ENCODE data around the gene TUBD1.

DNA sequence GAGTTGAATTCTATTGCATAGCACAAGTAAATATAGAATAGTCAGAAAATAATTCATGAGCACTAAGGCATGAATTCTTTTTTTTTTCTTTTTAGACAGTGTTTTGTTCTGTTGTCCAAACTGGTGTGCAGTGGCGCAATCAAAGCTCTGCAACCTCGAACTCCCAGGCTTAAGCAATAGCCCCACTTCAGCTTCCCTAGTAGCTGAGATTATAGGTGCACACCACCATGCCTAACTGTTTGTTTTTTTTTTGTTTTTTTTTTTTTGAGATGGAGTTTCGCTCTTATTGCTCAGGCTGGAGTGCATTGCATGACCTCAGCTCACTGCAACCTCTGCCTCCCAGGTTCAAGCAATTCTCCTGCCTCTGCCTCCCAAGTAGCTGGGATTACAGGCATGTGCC, 16.6 kb downstream of the TUBD1 start:
- TF ChIP-seq, protein P1, sequence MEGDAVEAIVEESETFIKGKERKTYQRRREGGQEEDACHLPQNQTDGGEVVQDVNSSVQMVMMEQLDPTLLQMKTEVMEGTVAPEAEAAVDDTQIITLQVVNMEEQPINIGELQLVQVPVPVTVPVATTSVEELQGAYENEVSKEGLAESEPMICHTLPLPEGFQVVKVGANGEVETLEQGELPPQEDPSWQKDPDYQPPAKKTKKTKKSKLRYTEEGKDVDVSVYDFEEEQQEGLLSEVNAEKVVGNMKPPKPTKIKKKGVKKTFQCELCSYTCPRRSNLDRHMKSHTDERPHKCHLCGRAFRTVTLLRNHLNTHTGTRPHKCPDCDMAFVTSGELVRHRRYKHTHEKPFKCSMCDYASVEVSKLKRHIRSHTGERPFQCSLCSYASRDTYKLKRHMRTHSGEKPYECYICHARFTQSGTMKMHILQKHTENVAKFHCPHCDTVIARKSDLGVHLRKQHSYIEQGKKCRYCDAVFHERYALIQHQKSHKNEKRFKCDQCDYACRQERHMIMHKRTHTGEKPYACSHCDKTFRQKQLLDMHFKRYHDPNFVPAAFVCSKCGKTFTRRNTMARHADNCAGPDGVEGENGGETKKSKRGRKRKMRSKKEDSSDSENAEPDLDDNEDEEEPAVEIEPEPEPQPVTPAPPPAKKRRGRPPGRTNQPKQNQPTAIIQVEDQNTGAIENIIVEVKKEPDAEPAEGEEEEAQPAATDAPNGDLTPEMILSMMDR (IDR thresholded peaks at IDR 0.05) = no peak
- no peak for TF ChIP-seq POLR2A (IDR thresholded peaks at IDR 0.05)
